SW480 (cell line): ENCODE data around the gene MBOAT2.
A peak's percentile ranks its signal among the peaks of the same experiment; 100 is the strongest.
"Not testable (repeated sequence)": the region's sequence is repeated elsewhere in the genome, so short reads cannot be mapped to it uniquely, and the experiment has no call there.

Experiments
- DNase-seq: peaks from one replicate; pipeline ENCODE4 v3.0.0-alpha.2; 2016; ENCODE audit warnings: low spot score

The MBOAT2 gene, protein sequence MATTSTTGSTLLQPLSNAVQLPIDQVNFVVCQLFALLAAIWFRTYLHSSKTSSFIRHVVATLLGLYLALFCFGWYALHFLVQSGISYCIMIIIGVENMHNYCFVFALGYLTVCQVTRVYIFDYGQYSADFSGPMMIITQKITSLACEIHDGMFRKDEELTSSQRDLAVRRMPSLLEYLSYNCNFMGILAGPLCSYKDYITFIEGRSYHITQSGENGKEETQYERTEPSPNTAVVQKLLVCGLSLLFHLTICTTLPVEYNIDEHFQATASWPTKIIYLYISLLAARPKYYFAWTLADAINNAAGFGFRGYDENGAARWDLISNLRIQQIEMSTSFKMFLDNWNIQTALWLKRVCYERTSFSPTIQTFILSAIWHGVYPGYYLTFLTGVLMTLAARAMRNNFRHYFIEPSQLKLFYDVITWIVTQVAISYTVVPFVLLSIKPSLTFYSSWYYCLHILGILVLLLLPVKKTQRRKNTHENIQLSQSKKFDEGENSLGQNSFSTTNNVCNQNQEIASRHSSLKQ

DNA sequence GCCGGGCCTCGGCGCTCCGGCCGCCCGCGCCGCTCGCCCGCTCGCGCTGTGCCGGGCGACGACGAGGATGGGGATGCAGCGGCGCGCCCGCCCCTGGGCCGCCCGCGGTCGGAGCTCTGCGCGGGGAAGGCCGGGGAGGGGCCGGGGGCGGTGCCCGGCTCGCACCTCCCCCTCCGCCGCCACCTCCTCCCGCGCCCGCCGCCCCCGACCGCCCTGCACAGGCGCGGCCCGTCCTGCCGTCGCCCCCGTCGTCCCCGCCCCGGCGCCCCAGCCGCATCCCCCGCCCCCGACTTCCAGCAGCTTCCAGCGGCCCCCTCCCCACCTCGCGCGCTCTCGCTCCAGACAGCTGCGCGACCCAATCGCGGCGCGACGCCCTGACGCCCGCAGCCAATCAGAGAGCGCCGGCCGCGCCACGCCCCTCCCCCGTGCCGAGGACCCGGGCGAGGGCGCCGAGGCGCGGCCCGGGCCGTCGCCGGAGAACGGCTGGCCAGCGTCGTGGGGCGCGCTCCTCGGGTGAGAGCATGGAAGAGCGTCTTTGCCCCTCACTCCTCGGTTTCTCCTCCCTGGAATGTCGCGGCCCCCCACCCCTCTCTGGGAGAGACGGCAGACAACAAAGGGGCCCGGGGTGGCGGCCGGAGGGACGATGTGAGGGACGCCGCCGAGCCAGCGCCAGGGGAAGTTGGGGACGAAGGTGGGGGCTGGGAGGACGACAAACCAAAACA is at the start of gene MBOAT2:
MBOAT2 (minus strand) TSS at position 69 of the 722 bp plus-strand sequence. CDS start 70 bp downstream, outside the sequence.
- DNase-seq: peak; percentile 91

DNA sequence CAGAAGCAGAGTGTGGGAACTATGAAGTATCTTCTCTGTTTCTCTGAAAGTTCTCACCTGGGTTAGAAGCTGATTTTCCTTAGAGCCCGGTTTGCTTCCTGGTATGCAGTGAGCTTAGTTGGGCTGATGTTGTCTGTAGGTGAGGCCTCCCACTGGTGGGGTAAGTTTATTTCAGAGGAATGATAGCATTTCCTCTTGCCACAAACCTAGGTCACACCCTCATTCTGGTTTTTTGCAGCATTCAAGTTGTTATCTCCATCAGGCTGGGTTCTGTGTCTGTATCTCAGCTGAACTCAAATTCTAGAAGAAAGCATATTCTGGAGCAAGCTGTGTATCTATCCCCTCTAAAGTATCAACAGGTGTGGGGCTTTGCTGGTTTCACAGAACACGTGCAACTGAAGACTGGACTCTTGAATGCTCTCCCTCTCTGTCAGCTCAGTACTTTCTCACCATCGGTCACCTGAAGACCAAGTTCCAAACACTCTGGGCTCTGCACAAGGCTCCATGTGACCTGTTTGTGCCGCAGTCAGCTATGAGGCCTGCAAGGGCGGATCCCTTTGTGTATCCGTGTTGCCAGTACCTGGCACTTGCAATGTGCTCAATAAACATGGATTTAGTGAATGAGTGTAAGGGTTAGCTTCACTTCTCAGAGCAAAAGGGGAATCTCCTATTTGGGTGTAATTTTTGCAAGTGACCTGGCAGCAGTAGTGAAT is 49.5 kb upstream of the MBOAT2 start:
- DNase-seq: no peak

DNA sequence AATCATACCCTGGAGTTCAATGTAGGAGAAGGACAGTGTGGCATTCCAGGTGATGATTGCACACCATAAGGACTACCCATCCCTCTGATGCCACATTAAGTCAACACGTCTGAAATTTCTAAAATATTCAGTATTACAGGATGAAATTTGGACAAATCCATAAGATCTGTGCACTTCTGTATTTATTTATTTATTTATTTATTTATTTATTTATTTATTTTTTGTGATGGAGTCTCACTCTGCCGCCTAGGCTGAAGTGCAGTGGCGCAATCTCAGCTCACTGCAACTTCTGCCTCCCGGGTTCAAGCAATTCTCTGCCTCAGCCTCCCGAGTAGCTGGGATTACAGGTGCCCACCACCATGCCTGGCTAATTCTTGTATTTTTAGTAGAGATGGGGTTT is 48.0 kb upstream of the MBOAT2 start:
- not testable (repeated sequence) for DNase-seq

DNA sequence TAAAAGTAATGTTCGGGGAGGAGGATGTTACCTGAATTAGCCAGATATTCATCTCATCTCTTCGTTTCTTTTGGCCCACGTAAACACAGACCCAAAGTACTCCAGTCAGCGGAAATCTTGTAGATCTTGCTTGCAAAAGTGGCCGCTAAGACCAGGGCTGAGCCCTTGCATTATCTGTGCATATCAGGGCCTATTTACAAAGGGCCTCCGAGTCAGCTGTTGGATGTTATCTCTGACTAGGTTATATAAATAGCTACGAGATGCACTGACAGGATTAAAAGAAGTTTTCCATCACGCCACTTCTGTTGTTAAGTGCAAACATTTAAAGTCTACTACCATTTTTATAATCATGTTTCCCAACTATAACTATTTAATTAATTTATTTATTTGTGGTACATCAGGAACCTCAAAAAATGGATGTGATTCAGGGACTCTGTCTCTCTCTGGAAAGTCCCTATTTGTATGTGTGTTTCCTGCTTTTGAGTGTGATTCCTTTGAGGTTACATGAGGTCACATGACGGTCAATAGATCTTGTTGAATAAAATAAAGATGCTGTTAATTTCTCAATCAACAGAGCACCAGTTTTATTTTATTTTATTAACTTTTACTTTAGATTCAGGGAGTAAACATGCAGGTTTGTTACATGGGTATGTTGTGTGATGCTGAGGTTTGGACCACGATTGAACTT is 46.8 kb upstream of the MBOAT2 start:
- DNase-seq: no peak

DNA sequence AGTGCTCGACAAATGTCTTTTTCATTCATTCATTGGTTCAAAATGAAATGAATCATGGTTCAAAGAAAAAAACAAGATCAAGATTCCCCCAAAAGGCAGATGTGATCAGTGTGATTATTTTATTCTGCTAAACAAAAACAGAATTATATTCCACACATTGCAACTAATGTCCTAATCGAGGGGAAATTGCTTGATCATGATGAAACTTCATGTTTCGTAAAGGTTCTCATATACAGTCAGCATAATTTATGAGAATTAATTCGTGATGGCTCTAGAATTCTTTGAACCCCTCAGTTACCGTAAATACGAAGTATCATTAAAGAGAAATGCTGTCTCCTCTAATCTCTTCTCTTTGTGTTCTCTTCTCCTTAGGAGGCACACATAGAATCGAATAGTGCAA is 42.1 kb upstream of the MBOAT2 start:
- no peak for DNase-seq

DNA sequence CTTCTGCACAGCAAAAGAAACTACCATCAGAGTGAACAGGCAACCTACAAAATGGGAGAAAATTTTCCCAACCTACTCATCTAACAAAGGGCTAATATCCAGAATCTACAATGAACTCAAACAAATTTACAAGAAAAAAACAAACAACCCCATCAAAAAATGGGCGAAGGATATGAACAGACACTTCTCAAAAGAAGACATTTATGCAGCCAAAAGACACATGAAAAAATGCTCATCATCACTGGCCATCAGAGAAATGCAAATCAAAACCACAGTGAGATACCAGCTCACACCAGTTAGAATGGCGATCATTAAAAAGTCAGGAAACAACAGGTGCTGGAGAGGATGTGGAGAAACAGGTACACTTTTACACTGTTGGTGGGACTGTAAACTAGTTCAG is 40.0 kb upstream of the MBOAT2 start:
- DNase-seq: not testable (repeated sequence)

DNA sequence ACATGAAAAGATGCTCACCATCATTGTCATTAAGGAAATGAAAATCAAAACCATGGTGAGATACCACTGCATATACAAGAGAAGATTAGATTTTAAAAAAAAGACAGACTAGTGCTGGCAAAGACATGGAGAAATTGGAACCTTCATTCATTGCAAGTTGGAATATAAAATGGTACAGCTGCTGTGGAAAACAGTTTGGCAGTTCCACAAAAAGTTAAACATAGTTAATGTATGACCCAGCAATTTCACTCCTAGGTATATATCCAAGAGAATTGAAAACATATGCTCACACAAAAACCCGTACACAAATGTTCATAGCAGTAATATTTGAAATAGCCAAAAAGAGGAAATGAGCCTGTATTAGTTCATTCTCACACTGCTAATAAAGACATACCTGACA is 33.7 kb upstream of the MBOAT2 start:
- DNase-seq: no peak

DNA sequence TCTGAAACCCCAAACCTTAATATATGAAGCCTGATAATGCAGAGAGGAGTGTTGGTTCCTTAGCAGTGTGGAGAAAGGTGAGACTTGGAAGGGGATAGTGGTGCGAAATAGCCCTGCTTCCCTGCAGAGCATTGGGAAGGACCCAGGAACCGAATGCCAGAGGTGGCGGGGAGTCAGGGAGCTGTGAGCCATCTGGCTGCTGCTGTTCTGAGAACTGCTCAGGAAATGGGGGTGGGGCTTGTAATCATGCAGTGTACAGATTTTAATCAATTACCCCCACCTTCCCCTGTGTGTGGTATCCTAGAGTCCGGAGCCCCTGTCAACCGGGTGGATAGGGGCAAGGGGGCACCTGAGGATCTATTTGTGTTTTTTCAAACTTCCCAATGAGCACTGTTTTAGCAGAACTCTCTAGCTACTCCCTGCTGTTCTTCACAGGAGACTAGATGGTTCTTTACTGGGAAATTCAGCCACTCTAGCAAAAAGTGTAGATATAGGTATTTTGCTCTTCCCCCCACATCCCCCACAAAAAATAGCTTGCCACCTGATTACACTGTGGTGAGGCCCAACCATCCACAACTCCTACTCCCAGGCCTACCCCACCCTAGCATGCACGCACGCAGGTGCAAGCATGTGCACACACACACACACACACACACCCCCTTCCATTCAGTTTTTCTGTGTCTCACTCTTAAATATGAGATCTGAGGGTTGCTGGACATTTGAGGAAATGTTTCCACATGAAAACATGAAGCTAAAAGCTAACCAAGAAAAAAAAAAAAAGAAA is 30.1 kb upstream of the MBOAT2 start:
- DNase-seq: no peak

DNA sequence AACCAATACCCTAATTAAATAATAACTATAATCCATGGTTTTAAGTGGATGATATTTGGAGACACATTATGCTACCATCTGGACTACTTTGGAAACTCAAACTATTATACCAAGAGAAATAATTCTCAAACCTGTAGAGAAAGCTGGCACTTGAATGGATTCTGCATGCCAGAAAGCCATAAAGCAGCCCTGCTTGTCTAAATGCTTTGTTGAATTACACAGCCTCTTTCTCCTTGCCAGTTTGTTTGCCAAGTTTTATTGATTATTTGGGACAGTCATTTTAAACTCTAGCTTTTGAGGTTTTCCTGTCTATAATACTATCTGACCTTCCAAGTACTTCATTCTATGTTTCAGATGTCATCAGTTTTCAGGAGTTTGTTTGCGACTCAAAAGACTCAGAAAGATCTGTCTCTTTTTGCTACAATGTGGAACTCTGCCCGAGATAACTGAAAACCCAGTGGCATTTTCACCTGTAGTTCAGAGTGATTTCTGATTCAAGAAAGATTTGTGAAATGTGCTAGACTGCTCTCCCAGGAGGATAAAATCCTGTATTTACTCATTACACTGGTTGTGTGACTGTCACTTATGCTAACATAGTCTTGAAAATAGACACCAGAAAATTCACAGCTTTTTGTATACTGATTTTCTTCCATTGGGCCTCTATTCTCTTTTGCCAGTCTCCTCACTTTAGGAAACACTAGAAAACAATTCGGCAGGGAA is 29.2 kb upstream of the MBOAT2 start:
- DNase-seq: no peak

DNA sequence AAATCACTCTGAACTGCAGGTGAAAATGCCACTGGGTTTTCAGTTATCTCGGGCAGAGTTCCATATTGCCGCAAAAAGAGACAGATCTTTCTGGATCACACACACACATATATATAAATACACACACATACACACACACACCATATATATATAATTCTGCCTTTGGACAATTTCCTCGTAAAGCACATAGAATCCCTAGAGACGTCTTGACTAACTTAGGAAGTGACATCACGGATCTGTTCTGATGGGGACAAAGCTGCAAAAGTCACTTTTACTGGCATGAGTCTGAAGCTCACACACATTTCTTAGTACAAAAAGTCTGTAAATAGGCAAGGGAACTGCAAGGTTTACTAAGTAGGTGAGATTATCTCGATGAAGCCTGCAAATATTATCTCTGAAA is 28.6 kb upstream of the MBOAT2 start:
- DNase-seq: no peak

DNA sequence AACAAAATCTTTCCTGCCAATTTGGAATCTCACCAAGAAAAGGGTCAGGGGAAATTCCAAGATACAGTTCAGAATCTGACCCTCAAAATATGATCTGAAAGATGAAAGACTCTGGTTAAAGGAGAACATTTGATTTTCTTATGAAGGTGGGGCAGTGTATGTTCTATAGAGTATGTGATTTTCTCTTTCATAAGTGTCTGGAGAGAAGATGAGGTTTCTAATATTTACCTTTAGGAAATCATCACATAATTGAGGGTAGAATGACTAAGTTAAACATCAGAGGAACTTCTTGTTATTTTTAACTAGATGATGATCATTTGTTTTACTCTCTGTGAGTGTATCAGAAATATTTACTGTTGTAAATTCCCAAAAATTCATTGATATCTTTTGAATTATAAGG is 27.8 kb upstream of the MBOAT2 start:
- no peak for DNase-seq

DNA sequence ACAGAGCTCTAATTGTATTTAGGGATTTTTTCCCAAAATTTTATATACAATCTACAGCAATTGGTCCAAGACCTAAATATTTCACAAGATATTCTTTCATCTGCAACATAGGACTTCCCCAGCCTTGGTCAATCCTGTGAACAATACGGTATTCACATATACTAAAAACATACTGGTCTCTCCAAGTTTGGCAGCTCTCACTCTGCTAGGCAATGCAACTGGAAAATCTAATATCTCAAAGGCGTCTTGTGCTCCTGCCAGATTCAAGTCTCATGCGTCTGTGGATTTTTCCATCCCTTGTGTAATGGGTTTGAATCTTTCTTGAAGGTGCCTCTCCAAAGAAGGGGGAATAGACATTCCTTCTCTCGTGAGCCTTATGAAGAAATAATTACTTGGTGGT is 27.4 kb upstream of the MBOAT2 start:
- DNase-seq: no peak

DNA sequence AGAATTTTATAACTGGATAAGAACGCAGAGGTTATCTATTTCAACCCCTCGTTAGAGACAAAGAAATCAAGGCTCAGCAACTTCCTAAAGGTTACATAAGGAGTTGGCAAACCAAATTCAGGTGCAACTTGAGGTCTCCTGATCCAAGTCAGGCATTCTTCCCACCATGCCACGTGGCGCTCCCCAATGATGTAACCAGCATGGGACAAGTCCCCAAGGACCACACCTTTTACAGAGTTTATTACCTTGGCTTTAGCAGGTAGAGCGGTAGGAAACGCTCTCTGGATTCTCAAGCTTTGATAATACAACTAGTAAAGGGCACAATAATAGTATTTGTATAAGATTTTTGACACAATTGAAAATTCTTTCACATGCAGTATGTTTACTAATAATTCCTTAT is 26.7 kb upstream of the MBOAT2 start:
- no peak for DNase-seq

DNA sequence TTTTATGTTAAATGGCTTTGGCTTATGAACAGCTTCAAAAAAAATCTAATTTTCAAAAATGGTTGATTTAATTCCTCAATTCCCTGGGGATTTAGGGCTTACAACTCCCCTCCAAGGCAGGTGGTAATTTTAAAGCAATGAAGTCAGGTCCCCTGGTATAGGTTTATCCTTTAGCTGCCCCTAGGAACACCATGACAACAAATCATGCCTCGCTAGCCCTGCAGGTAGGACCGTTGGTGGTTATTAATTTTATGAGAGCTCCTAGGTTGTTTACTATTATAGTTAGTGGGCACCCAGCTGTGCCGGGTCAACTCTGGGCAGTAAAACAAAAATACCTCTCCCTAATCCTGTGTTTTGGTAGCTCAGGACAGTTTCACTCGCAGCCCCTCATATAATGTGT is 26.2 kb upstream of the MBOAT2 start:
- DNase-seq: no peak

DNA sequence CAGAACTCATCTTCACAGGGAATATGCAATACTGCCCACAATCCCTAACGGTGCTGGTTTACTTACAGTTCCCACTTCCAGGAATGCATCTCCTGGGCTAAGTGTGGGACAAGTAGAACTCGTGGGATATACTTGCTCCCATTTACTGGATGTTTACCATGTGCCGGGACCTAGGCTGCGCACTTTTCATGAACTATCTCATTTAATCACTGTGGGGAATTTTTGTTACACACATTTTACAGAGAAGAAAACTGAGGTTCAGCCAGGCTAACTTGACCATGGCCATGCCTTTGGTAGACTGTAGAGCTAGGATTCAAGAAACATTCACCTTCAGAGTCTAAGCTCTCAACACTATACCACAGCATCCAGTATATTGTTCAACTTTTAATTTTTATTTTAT is 24.4 kb upstream of the MBOAT2 start:
- DNase-seq: no peak

DNA sequence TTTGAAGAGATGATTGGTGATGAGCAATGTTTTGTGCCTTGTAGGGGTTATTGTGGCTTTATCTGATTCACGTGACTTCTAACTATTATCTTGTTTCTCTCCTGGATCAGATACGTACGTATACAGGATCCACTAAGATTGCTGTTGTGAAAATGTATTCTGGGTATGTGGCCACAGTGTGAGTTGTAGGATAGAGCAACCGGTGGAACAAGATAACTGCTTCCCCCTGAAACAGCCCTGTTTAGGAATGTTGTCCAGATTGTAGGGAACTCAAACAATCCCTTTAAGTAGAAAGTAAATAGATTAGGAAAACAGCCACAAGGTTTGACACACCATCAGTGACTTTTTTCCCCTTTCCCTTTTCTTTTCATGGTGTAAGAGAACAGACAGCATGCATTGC is 22.3 kb upstream of the MBOAT2 start:
- no peak for DNase-seq

DNA sequence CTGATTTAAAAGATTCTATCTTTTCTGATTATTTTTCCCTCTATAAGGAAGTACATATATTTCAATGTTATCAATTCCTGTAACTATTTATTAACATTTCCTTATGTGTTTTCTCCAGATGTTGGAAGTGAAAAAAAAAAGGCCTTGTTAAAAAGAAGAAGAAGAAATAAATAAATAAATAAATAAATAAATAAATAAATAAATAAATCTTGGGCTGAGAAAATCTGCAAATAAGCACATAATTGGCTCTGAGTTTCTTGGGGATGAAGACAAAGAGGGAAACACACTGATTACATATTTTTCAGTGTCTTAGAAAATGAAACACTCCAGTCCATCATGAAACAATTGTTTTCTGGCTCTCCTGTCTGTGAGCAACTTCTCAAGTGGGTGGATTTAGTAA is 21.1 kb upstream of the MBOAT2 start:
- no peak for DNase-seq

DNA sequence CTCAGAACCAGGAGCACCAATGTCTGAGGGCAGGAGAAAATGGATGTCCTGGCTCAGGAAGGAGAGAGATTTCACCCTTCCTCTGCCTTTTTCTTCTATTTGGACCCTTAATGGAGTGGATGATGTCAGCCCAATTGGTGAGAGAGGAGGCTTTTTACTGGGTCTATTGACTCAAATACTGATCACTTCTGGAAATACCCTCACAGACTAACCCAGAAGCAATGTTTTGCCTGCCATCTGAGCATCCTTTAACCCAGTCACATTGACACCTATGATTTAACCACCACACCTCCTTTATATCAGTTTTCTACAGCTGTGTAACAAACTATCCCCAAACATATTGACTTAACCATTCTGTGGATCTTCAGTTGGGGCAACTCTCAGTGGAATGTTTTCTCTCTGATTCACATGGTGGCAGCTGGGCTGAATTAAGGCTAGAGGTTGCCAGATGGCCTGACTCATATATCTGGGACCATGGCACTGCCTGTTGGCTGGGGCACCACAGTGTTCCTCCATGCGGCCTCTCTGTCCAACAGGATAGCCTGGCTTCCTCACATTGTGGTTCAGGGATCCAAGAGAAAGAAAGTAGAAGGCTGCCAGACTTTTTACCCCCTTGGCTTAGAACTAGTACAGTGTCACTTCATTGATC is 18.2 kb upstream of the MBOAT2 start:
- no peak for DNase-seq

DNA sequence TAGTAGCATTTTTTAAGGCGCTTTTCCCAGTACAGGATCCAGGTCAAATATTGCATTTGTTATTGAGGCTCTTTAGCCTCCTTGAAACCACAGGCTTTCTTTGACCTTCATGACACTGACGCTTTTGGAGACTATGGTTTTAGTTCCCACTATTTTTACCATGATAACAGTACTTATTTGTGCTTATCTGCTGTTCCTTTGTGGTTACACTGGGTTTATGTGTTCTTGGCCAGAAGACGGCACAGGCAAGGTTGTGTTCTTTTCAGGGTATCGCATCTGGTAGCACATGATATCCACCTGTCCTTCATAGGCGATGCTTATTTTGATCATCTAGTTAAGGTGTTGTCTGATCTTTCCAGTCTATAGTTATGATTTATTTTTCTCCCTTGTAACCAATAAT is 16.8 kb upstream of the MBOAT2 start:
- DNase-seq: no peak

DNA sequence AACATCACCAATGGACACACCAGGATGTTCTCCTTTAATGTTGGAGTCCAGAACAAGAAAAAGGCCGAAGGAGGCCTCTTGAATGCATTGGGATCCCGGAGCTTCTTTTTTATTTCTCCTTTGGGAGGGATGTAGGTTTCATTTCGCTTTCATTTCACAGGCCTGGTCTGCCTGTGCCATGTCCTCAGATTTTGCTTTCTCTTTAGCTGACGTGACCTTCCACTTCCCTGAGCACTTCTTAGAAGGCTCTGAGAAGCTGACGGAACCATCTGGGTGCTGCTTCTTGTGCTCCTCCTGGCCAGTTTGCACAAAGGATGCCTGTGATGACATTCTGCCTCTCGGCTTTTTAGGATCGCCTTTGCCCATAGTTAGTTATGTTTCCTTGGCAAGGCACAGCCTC is 15.1 kb upstream of the MBOAT2 start:
- DNase-seq: no peak
